Cerebellar cortex (tissue), 1 donor: ENCODE measurements around the gene TPCN1.
"Not testable (repeated sequence)": the region's sequence is repeated elsewhere in the genome, so short reads cannot be mapped to it uniquely, and the experiment has no call there.

Experiments used
- DNase-seq: peaks from one replicate; pipeline ENCODE4 v3.0.0-alpha.2; 2015; ENCODE audit warnings: low spot score

The TPCN1 gene

DNA sequence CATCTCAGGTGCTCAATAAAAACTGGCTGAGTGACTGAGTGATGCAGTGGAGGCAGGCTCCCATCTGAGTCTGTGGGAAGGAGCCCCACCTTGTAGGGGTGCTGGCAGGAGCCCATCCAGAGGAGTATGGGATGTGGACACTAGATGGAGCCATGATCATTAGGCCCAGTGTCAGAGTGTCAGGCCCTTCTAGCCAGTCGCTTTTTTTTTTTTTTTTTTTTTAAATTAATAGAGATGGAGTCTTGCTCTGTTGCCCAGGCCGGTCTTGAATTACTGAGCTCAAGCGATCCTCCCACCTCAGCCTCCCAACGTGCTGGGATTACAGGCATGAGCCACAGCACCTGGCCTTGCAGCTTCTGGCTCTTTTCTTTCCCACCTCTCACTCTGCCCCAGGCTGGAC lies 24.3 kb upstream of the TPCN1 start:
- DNase-seq = peak; percentile 86

DNA sequence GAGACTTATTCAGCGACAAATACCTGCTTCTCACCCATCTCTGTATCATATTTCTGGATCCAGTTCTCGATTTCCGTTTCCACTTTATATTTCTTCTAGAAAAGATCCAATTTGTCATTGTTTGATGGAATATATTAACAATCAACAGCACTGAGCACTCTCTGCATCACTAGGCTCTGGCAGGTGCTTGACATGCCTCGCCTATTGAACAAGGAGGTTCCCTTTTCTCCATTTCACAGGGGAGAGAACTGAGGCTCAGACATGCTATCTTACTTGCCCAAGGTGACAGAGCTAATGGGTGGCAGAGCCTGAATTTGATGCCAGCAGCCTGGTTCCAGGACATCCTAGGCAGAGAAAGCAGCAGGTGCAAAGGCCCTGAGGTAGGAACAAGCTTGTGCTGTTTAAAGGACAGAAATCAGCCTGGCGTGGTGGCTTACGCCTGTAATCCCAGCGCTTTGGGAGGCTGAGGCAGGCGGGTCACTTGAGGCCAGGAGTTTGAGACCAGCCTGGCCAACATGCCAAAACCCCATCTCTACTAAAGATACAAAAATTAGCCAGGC lies 23.7 kb upstream of the TPCN1 start:
- DNase-seq = no peak

DNA sequence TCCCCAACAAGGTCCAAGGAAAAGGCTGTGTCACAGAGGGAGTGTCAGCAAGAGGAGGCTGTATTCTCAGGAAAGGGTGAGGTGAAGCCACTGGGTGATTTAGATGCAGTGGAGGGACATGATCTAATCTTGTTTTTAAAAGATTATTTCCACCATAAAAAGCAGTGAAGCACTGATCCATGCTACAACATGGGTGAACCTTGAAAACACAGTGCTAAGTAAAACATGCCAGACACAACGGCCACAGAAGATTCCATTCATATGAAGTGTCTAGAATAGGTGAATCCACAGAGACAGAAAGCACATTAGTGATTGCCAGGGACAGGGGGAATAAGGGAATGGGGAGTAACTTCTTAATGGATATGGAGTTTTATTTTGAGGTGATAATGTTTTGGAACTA lies 23.0 kb upstream of the TPCN1 start:
- no peak for DNase-seq

DNA sequence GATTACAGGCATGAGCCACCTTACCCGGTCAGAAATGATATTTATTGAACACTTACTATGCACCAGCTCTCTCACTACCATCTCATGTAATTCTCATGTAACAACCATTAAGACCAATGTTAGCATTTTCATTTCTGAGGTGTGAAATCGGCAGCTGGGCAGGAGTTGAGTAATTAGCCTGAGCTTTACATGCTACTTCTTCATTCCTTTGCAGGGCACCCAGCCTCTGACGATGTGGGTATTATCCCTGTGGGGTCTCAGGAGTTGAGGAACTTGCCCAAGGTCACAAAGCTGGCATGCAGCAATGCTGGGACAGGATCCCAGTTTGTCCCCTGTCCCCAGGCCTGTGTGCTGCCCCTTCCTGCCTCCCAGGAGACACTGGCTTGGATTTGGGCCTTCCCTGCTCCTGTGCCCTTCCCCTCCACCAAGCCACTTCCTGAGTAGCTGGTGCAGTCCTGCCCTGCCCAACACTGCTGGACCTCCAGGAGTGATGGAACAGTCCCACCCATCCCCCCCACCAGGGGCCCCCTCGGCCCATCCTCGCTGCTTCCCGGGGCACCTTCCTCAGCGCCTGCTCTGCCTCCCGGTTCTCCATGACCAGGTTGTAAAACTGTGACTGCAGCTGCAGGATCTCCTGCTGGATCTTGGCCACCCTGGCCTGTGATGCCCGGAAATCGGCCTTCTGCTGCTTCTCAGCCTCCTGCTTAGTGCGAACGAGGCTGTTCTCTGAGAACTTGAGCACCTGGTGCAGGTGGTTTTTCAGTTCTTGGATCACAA lies 21.1 kb upstream of the TPCN1 start:
- DNase-seq = no peak

DNA sequence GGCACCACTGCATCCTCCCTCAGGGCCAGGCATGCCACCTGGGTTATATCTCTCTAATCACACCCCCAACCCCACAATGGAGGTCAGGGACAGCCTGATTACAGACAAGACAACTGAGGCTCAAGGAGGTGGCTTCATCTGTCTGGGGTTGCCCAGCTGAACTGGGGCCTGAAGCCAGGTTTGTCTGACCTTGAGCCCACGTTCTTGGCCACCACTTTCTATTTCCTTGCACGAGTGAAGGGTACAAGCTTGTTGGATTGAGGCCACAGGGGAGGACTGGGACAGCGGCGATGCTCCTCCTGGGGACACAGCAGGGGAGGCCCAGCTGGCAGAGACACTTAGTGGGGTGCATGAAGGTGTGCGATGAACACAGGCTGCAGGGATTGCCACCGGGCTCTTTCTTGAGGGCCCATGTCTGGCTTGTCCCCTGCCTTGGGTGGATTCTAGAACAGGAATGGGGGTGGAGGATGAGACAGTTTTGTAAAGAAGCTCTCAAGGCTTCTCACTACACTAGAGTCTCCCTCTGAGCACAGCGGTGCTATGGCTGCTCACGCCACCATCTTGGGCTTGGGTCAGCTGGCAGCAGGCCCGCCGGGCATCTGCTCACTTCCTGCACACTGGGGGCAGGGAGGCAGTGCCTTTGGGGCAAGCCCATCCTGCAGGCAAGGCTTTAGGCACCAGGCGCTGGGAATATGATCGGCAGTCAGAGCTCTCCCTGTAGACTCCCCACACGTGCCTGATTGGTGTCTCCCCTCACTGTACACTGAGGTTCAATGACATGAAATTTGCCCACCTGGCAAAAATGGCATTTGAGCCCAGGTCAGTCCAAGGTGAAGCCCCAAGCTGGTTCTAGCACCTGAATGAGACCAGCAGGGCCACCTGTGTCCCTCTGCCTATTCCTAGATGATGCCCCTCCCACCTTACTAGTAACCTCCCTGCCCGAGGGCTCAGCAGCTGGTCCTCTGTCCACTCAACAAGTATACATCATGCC lies 19.8 kb upstream of the TPCN1 start:
- no peak for DNase-seq

DNA sequence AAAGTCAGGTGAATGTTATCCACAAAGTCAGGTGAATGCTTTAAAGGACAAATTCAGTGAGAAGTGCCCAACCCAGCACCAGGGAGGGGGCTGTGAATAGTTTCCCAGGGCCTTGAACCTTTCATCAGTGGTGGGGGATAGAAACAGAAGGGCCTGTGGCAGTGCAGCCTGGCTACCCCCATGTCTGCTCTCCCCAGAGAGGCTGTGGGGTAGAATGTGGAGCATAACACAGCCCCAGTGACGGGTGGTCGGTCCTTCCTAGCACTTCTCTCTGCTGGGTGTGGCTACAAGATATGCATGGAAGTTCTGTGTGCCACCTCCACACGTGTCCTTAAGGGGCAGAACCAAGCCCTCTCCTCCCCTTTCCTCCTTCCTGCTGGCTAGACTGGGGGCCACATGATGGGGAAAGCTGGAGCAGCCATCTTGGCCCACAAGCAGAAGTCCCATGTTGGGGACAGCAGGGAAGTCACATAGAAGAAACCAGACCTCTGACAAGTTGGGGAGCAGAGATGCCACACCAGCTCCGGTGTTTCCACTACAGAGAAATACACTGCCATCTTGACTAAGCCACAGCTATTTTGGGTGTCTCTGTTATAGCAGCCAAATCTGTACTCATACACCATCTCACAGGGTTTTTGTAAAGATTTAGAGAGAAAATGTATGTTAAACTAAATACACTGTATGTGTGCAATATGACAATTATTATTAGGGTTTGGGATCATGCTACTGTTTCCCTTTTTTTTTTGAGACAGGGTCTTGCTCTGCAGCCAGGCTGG lies 18.8 kb upstream of the TPCN1 start:
- DNase-seq = no peak

DNA sequence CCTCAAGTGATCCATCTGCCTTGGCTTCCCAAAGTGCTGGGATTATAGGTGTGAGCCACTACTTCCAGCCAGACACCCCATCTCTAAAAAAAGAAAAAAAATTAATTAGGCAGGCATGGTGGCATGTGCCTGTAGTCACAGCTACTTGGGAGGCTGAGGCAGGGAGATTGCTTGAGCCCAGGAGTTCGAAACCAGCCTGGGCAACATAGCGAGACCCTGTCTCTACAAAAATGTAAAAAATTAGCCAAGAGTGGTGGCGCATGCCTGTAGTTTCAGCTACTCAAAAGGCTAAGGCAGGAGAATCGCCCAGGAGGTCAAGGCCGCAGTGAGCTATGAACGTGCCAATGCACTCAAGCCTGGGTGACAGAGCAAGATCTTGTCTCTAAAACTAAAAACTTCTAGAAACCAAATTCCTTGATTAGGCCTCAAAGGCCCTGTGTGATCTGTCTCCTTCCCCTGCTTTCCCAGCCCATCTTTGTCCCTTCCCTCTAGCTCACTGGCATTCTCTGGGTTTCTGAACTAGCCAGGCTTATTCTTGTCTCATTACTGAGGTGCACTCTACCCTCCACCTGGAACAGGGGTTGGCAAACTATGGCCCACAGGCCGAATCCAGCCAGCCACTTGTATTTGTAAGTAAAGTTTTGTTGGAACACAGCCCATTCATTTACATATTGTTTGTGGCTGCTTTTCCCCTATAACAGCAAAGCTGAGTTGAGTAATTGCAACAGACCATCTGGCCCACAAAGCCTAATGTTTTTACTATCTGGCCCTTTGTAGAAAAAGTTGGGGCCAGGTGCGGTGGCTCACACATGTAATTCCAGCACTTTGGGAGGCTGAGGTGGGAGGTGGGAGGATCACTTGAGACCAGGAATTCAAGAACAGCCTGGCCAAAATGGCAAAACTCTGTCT lies 17.2 kb upstream of the TPCN1 start:
- DNase-seq = no peak

DNA sequence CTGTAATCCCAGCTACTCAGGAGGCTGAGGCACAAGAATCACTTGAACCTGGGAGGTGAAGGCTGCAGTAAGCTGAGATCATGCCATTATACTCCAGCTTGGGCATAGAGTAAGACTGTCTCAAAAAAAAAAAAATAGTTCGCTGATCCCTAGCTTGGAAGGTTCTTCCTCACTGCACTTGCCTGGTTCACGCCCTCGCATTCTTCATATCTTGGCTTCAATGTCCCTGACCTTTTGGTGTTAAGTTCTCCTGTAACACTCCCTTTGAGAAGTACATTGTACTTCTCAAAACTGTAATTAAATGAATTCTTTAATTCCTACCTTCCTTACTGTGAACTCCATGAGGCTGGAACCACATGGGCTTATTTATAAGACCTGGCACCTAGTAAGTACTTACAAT lies 16.5 kb upstream of the TPCN1 start:
- DNase-seq = no peak

DNA sequence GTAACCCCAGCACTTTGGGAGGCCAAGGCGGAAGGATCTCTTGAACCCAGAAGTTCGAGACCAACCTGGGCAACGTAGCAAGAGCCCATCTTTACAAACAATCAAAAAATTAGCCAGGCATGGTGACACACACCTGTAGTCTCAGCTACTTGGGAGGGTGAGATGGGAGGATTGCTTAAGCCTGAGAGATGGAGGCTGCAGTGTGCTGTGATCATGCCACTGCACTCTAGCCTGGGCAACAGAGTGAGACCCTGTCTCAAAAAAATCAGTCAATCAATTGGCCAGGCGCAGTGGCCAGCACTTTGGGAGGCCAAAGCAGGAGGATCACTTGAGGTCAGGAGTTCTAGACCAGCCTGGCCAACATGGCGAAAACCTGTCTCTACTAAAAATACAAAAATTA lies 14.5 kb upstream of the TPCN1 start:
- DNase-seq = not testable (repeated sequence)

DNA sequence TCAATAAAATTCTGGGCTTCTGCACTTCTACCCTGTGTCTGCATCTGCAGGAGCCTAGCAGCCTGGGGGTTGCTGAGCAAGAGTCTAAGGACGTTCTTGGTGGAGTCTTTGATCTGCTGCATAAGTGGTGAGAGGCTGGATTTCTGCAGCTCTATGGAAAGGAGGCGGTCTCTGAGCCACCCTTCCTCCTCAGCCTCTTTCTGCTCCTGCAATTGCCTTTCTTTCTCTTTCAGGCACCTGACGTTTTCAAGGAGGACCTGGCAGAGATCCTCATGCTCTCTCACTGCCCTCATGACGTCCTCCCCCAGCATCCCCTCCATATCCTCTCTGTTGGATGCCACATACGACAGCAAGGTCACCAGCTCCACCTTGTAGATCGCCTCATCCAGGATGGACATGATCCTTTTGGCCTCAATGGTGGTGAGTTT lies 13.6 kb upstream of the TPCN1 start:
- no peak for DNase-seq

DNA sequence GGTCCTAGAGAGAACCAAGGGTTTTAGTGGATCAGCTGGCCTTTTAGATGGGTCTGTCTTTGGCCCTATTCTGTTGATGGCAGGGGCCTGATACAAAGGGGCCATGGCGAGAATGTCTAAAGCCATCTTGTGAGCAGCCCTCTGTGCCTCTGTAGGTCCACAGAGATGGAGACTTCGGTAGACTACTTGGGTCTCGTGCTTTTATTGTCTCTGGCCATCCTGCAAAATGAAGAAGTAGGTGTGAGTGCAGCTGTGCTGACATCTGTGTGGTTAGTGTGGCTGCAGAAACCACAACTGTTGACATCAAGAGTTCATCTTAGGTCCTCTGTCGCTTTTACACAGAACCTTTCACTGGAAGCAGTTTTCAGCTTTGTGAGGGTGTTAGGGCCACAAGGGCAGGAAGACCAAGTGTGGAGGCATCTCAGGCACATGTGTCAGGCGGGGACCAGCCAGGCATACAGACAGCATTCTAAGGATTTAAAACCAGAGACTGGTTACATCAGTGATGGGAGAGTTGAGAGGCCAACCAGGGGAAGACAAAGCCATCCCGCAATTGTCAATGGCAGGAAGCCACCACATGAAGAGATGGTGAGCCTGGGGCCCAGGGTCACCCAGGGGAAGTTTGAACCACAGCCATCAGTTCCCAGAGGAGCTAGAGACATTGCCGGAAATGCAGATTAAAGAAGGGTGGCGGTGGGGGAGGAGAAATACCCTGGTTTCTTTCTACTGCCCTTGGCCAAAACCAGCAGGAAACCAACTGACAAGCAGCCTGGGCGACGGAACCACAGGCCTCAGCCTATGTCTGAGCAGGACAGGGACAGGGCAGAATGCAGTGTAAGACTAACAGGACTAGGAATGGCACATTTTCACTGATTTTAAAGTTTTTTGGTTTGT lies 13.0 kb upstream of the TPCN1 start:
- DNase-seq = no peak

DNA sequence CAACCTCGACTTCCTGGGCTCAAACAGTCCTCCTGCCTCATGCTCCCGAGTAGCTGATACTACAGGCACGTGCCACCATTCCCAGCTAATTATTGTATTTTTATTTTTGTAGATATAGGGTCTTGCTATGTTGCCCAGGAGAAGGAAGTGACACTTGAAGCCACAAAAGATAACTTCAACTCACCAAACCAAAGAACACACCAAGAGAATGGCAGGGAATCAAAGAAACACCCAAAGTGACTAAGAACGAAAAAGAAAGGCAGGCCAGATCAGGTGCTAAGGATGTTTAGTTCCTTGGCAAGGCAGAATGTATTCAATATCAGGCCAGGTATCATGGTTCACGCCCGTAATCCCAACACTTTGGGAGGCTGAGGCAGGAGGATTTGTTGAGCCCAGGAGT lies 10.1 kb upstream of the TPCN1 start:
- DNase-seq = no peak

DNA sequence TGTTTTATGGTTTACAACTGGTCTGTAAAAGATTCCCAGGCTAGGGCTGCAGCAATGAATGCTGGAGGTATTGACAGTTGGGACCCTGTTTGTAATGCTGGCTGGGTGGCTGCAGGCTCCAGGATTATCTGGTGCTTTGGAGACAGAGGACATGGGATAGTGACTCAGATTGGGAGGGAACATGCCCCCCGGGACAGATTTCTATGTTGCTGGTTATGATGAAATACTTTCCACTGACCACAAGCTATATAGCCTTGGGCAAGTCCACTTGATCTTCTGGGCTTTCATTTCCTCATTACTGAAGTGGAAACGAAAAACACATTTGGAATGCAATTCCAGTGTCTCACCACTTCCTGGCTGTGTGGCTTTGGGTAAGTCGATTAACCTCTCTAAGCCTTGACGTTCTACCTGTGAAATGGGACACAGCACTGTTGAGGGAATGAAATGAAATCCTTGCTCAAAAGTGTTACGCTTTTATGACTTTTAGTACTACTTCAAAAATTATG lies 6.3 kb upstream of the TPCN1 start:
- no peak for DNase-seq

DNA sequence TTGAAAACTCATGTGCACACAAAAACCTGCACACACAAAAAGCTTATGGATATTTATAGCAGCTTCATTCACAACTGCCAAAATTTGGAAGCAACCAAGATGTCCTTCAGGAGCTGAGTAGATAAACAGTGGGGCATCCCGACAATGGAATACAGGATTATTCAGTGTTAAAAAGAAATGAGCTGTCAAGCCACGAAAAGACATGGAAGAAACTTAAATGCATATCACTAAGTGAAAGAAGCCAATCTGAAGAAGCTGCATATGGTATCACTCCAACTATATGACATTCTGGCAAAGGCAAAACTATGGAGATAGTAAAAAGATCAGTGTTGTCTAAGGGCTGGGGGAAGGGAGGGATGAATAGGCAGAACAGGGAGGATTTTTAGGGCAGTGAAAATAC lies 5.2 kb upstream of the TPCN1 start:
- DNase-seq = no peak

DNA sequence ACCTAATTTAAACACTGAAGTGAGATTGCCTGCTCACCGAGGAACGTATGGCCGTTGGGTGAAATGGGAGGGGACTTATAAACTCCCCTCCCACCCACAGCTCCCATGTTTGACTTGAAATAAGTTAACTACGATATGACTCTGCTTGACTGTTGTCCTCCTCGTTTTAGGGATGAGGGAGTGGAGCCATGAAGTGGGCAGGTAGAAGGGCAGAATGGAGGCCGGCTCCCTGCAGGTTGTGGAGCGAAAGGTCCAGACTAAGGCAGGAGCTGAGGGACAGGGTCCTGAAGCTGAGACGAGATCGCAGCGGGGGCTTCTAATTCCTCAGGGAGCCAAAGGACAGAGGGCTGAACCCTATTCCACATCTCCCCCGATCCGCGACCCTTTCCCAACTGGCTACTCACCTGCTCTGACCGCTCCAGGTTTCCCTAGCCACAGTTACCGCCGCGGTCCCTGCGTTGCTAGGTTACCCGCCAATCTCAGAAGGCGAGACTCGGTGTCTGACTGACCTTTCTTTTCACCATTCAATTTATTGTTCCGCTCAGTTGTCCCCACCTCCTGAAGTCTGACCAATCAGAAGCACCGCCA lies 577 bp upstream of the TPCN1 start:
- no peak for DNase-seq

DNA sequence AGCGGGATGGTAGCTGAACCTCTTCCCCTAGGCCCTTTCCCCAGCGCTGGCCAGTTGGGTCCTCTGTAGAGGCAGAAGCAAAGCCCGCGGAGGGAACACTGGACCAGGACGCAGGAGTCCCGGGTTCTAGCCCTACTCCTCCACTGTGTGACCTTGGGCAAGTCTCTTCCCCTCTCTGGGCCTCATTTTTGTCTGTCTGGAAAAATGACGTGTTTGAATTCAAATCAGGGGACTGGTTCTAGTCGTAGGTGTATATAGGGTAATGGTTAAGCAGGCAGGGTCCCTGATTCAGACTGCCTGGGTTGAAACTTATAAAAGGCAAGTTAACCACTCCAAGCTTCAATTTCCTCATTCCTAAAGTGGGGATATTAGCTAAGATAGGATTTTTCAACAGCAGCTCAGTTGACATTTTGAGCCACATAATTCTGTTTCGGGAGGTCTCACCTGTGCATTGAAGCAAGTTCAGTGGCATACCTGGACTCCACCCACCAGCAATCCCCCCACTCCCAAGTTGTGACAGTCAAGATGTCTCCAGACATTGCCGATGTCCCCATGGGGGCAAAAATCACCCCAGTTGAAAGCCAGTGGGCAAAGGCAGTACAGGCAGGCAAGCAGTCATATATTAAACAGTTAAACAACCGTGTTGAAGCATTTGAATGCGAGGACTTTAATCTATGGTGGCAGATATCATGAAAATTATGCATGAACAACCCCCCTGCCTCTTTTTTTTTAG lies 899 bp downstream of the TPCN1 start:
- DNase-seq = no peak

DNA sequence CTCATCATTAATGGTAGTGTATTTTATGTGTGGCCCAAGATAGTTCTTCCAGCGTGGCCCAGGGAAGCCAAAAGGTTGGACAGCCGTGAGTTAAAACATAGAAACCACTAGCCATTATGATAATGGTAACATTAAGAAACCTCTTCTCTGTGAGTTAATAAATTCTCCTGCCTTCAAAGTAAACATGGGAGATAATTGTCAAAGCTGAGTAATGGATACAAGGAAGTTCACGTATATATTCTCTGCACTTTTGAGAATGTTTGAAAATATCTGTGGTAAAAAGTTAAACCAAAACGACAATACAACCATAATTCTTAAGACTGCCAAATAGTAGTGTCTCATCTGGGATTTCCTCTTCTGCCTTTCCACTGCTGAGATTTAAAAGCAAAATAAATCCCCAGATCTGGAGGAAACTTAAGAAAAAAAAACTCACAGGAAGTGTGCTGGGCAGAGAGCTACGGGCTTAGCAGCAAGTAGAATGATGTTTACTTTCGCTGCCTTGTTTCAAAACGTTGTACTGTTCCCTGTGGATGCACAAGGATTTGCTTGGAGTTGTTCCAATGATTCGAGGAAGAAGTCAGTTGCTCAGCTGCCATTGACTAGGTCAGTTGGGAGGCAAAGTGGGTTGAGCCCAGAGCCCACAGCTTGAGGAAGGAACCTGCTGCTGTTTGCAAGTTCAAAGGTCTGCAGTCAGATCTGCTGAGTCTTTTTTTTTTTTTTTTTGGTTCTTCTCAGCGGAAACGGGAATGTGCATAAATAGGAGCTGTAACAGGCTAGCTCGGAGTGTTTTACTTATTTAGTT lies 1.7 kb downstream of the TPCN1 start:
- DNase-seq = peak; percentile 62

DNA sequence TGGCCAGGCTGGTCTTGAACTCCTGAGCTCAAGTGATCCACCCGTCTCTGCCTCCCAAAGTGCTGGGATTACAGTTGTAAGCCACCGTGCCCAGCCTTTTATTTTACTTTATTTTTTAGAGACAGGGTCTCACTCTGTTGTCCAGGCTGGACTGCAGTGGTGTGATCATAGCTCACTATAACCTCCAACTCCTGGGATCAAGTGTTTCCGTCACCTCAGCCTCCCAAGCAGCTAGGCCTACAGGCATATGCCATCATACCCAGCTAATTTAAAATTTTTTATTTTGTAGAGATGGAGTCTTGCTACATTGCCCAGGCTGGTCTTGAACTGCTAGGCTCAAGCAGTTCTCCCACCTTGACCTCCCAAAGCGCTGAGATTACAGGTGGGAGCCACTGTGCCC lies 3.7 kb downstream of the TPCN1 start:
- DNase-seq = no peak
